ENCODE measurements around the gene RAB10.

DNA sequence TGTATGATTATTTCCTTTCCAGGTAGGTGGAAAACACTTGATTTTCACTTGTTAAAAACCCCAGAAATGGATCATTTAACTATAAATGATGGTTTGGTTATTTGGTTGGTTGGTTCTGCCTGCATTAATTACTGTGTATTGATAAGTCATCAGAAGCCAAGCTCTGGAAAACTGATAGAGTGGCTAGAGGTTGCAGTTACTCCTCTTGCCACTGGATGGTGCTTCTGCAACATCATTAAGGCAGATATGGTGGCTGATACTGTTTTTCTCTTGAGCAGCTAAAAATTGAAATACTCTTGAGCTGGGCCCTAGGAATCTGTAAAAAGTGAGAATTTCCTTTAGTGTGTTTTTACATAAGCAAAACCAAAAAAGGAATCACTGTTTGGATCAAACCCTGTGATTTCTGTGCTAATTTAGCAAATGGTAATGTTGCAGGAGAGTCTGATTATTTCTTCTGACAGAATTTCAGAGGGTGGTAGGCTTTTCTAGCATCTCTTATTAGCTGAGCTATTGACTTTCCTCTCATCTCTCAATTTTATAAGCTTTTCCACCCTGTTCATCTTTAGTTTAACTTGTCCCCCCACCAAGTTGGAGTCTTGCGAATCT is 54.3 kb downstream of the RAB10 start:
- TF ChIP-seq MAZ (IDR thresholded peaks at IDR 0.05; ENCODE audit: borderline replicate concordance, low read depth, low read length) (no peak), POLR2A (IDR thresholded peaks at IDR 0.05; ENCODE audit: low read depth, low read length) (no peak)
